Activated CD8-positive, alpha-beta T cell treated with anti-CD3 and anti-CD28 coated beads, Interleukin-2, amount 10 ng/mL, durations not matched to agents 7 days and 5 days (primary cell): Measurements from ENCODE around the gene MED31. TPM values are rescaled to one million over a fixed set of nuclear protein-coding genes. Genes with fewer than 3 reads are reported as not detected.

ENCODE experiments used
- ATAC-seq: fragments of 150-1000 bp; cut with Tn5 transposase; one replicate; pipeline ENCODE4 v1.10.0; 2021; ENCODE audit warnings: moderate library complexity
- CTCF ChIA-PET: fragments of 350-600 bp; sonication (Branson Sonifier 250); formaldehyde crosslinking; loops from one replicate; lab custom pipeline; 2021; ENCODE audit warnings: antibody characterized with exemption; lab: Charles Lee
- POLR2A ChIA-PET: fragments of 350-600 bp; sonication (Branson Sonifier 250); formaldehyde crosslinking; loops from one replicate; lab custom pipeline; 2021; ENCODE audit warnings: antibody characterized with exemption; lab: Charles Lee
- DNase-seq: peaks from one replicate; pipeline ENCODE4 v3.0.0-alpha.2; 2020
- H3K27ac Mint-ChIP-seq: one replicate; pipeline ENCODE4 v1.8.0; 2021; ENCODE audit warnings: mild to moderate bottlenecking, mixed read lengths
- H3K27me3 Mint-ChIP-seq: one replicate; pipeline ENCODE4 v1.8.0; 2021; ENCODE audit warnings: low read depth, mixed read lengths
- H3K36me3 Mint-ChIP-seq: one replicate; pipeline ENCODE4 v1.8.0; 2021; ENCODE audit warnings: low read depth, mixed read lengths
- H3K4me1 Mint-ChIP-seq: one replicate; pipeline ENCODE4 v1.8.0; 2021; ENCODE audit warnings: low read depth, mixed read lengths
- H3K4me3 Mint-ChIP-seq: one replicate; pipeline ENCODE4 v1.8.0; 2021; ENCODE audit warnings: mild to moderate bottlenecking, mixed read lengths
- H3K9me3 Mint-ChIP-seq: one replicate; pipeline ENCODE4 v1.8.0; 2022; ENCODE audit warnings: mixed read lengths; ENCODE audit not compliant: insufficient read depth
- total RNA-seq, 2 experiments: library from RNA; stranded (reverse); gene quantifications; one replicate each; pipeline ENCODE4 v1.2.3, GENCODE V29; 2021

The MED31 gene
- total RNA-seq, 2 experiments from 2014 or later = 16.9 to 20.2 TPM

GRCh38 chr17:6675201-6675825, 23.9 kb upstream of the MED31 start:
- peaks cover 38% of the 10 kb centered on the region for H3K27me3 Mint-ChIP-seq
- no peak overlapping the region for H3K27ac Mint-ChIP-seq
- no peaks in the 10 kb centered on the region for H3K36me3 Mint-ChIP-seq
- H3K4me1 Mint-ChIP-seq = peaks cover 14% of the 10 kb centered on the region
- no peaks in the 10 kb centered on the region for H3K9me3 Mint-ChIP-seq
- H3K4me3 Mint-ChIP-seq = no peak overlapping the region
- ChIA-PET CTCF (interaction anchor here (2.2 kb wide), 1 partner anchor 8 kb away, joined by 5 read pairs; no protein-coding TSS in a partner anchor), POLR2A (no interaction called here)
- DNase-seq (no peak), ATAC-seq (no peak)

- ATAC-seq (no peak), DNase-seq (no peak)
- peaks cover 14% of the 10 kb centered on the region for H3K4me1 Mint-ChIP-seq
- H3K36me3 Mint-ChIP-seq = no peaks in the 10 kb centered on the region
- CTCF ChIA-PET = no interaction called here
- H3K27ac Mint-ChIP-seq = no peak overlapping the region
- H3K9me3 Mint-ChIP-seq = no peaks in the 10 kb centered on the region
- POLR2A ChIA-PET = no interaction called here
- peaks cover 32% of the 10 kb centered on the region for H3K27me3 Mint-ChIP-seq
- no peak overlapping the region for H3K4me3 Mint-ChIP-seq
Measured at GRCh38 chr17:6674586-6674985, 23.2 kb upstream of the MED31 start.

GRCh38 chr17:6671431-6671830, 20.0 kb upstream of the MED31 start:
- Mint-ChIP-seq H3K9me3 (no peaks in the 10 kb centered on the region), H3K4me3 (no peak overlapping the region), H3K36me3 (no peaks in the 10 kb centered on the region), H3K4me1 (peaks cover 3% of the 10 kb centered on the region), H3K27me3 (peaks cover 19% of the 10 kb centered on the region), H3K27ac (no peak overlapping the region)
- DNase-seq (no peak), ATAC-seq (no peak)
- CTCF ChIA-PET = interaction anchor here (0.6 to 1.0 kb wide), 2 partner anchors 9 to 172 kb away, joined by 3 read pairs; no protein-coding TSS in a partner anchor
- POLR2A ChIA-PET = interaction anchor here (0.6 kb wide), 1 partner anchor 8 kb away, joined by 3 read pairs; no protein-coding TSS in a partner anchor

GRCh38 chr17:6670999-6671398, 19.6 kb upstream of the MED31 start:
- no peaks in the 10 kb centered on the region for H3K36me3 Mint-ChIP-seq
- DNase-seq (no peak), ATAC-seq (no peak)
- H3K4me3 Mint-ChIP-seq = no peak overlapping the region
- POLR2A ChIA-PET = no interaction called here
- no peak overlapping the region for H3K27ac Mint-ChIP-seq
- CTCF ChIA-PET = interaction anchor here (0.6 to 1.0 kb wide), 3 partner anchors 9 to 198 kb away, joined by 3 read pairs; no protein-coding TSS in a partner anchor
- no peaks in the 10 kb centered on the region for H3K9me3 Mint-ChIP-seq
- H3K4me1 Mint-ChIP-seq = peaks cover 3% of the 10 kb centered on the region
- H3K27me3 Mint-ChIP-seq = peaks cover 16% of the 10 kb centered on the region

- H3K27me3 Mint-ChIP-seq = peaks cover 11% of the 10 kb centered on the region
- DNase-seq = no peak
- H3K9me3 Mint-ChIP-seq = no peaks in the 10 kb centered on the region
- no peak overlapping the region for H3K27ac Mint-ChIP-seq
- POLR2A ChIA-PET = no interaction called here
- ATAC-seq = no peak
- H3K36me3 Mint-ChIP-seq = no peaks in the 10 kb centered on the region
- no peak overlapping the region for H3K4me3 Mint-ChIP-seq
- CTCF ChIA-PET = interaction anchor here (1.0 kb wide), 1 partner anchor 198 kb away, joined by 3 read pairs; no protein-coding TSS in a partner anchor
- H3K4me1 Mint-ChIP-seq = peaks cover 3% of the 10 kb centered on the region
Measured at GRCh38 chr17:6670571-6670970, 19.2 kb upstream of the MED31 start.

GRCh38 chr17:6669479-6670212, 18.2 kb upstream of the MED31 start:
- no peaks in the 10 kb centered on the region for H3K9me3 Mint-ChIP-seq
- POLR2A ChIA-PET = no interaction called here
- ATAC-seq (peak; percentile 42), DNase-seq (no peak)
- no peak overlapping the region for H3K27ac Mint-ChIP-seq
- H3K27me3 Mint-ChIP-seq = peaks cover 14% of the 10 kb centered on the region
- no peak overlapping the region for H3K4me3 Mint-ChIP-seq
- CTCF ChIA-PET = interaction anchor here (1.1 kb wide), 1 partner anchor 86 kb away, joined by 3 read pairs; the partner anchor contains the start of gene XAF1
- no peaks in the 10 kb centered on the region for H3K36me3 Mint-ChIP-seq
- H3K4me1 Mint-ChIP-seq = peaks cover 3% of the 10 kb centered on the region

GRCh38 chr17:6668727-6669425, 17.5 kb upstream of the MED31 start:
- no peaks in the 10 kb centered on the region for H3K9me3 Mint-ChIP-seq
- no peak overlapping the region for H3K4me3 Mint-ChIP-seq
- ChIA-PET CTCF (interaction anchor here (1.1 kb wide), 1 partner anchor 87 kb away, joined by 3 read pairs; the partner anchor contains the start of gene XAF1), POLR2A (no interaction called here)
- H3K4me1 Mint-ChIP-seq = peaks cover 3% of the 10 kb centered on the region
- DNase-seq (no peak), ATAC-seq (no peak)
- H3K27ac Mint-ChIP-seq = no peak overlapping the region
- H3K36me3 Mint-ChIP-seq = no peaks in the 10 kb centered on the region
- H3K27me3 Mint-ChIP-seq = peaks cover 12% of the 10 kb centered on the region

GRCh38 chr17:6668219-6668618, 16.8 kb upstream of the MED31 start:
- POLR2A ChIA-PET = no interaction called here
- H3K36me3 Mint-ChIP-seq = no peaks in the 10 kb centered on the region
- H3K4me3 Mint-ChIP-seq = no peak overlapping the region
- H3K27ac Mint-ChIP-seq = no peak overlapping the region
- DNase-seq (no peak), ATAC-seq (no peak)
- H3K9me3 Mint-ChIP-seq = no peaks in the 10 kb centered on the region
- H3K27me3 Mint-ChIP-seq = peaks cover 11% of the 10 kb centered on the region
- H3K4me1 Mint-ChIP-seq = peaks cover 3% of the 10 kb centered on the region
- CTCF ChIA-PET = interaction anchor here (2.0 kb wide), 1 partner anchor 8 kb away, joined by 5 read pairs; no protein-coding TSS in a partner anchor

- Mint-ChIP-seq H3K4me1 (peaks cover 5% of the 10 kb centered on the region), H3K4me3 (no peak overlapping the region), H3K27ac (no peak overlapping the region), H3K27me3 (peaks cover 13% of the 10 kb centered on the region), H3K9me3 (no peaks in the 10 kb centered on the region), H3K36me3 (no peaks in the 10 kb centered on the region)
- ChIA-PET POLR2A (interaction anchor here (0.5 kb wide), 1 partner anchor 53 kb away, joined by 3 read pairs; no protein-coding TSS in a partner anchor), CTCF (interaction anchor here (0.7 to 2.2 kb wide), 8 partner anchors 9 to 337 kb away, joined by 3 to 10 read pairs (median 4); partner anchors contain the start of gene XAF1)
- DNase-seq = no peak
- no peak for ATAC-seq
Measured at GRCh38 chr17:6667516-6667915, 16.1 kb upstream of the MED31 start.

- ChIA-PET POLR2A (no interaction called here), CTCF (interaction anchor here (0.6 to 2.2 kb wide), 21 partner anchors 9 to 338 kb away, joined by 3 to 10 read pairs (median 3); partner anchors contain the start of genes C17orf100, MED31, SLC13A5 and XAF1)
- peaks cover 10% of the 10 kb centered on the region for H3K4me1 Mint-ChIP-seq
- DNase-seq (no peak), ATAC-seq (no peak)
- H3K36me3 Mint-ChIP-seq = no peaks in the 10 kb centered on the region
- no peak overlapping the region for H3K27ac Mint-ChIP-seq
- no peak overlapping the region for H3K4me3 Mint-ChIP-seq
- no peaks in the 10 kb centered on the region for H3K9me3 Mint-ChIP-seq
- peaks cover 19% of the 10 kb centered on the region for H3K27me3 Mint-ChIP-seq
Measured at GRCh38 chr17:6666557-6666956, 15.2 kb upstream of the MED31 start.

- ChIA-PET CTCF (interaction anchor here (0.7 to 2.2 kb wide), 17 partner anchors 9 to 338 kb away, joined by 3 to 10 read pairs (median 4); partner anchors contain the start of genes C17orf100, MED31, SLC13A5 and XAF1), POLR2A (no interaction called here)
- H3K27ac Mint-ChIP-seq = no peak overlapping the region
- H3K27me3 Mint-ChIP-seq = peaks cover 19% of the 10 kb centered on the region
- peak; percentile 57 for DNase-seq
- H3K36me3 Mint-ChIP-seq = no peaks in the 10 kb centered on the region
- H3K9me3 Mint-ChIP-seq = no peaks in the 10 kb centered on the region
- H3K4me3 Mint-ChIP-seq = no peak overlapping the region
- peak; percentile 72 for ATAC-seq
- peaks cover 14% of the 10 kb centered on the region for H3K4me1 Mint-ChIP-seq
Measured at GRCh38 chr17:6666077-6666521, 14.7 kb upstream of the MED31 start.
